ENCODE data around the gene MFAP4.

The MFAP4 gene

GRCh38 chr17:19337712-19338023 is 49.3 kb downstream of the MFAP4 start:
- no peak for TF ChIP-seq CTCF (IDR thresholded peaks at IDR 0.05; ENCODE audit: low read depth, low read length)
- H3K4me3 ChIP-seq (ENCODE audit: low read depth, low read length): no peak overlapping the region

GRCh38 chr17:19336938-19337711 is 49.9 kb downstream of the MFAP4 start:
- no peak for TF ChIP-seq CTCF (IDR thresholded peaks at IDR 0.05; ENCODE audit: low read depth, low read length)
- H3K4me3 ChIP-seq (ENCODE audit: low read depth, low read length): no peak overlapping the region

DNA sequence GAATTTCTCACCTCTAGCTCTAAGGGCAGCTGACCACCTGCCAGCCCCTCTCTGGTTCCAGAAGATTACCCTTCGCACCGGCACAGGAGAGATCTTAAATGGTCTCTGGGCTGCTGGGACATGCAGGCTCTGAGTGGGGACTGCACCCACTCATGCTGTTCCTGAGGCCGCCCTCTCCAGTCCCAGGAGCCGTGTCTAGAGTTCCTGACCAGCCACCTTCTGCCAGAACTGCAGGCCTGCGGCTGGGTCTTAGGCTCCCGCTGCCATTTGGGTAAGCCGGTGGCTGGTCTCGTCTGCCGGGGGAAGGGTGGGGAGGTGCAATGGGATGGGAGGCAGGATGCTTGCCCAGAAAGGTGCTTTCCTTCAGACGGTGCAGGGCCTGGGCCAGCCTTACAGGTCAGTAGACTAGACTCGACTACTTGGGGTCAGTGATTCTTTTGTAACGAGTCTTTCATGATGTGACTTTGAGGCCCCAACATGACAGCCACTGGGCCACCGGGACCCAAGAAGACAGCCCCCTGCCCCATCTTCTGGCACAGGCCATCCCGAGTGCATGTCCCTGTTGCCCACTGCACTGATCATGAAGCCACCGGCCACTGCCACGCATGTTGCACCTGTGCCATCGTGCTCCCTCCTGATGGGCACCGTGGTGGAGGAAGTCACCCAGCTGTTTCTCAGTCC is 50.9 kb downstream of the MFAP4 start:
- no peak overlapping the region for H3K4me3 ChIP-seq (ENCODE audit: low read depth, low read length)
- TF ChIP-seq CTCF (IDR thresholded peaks at IDR 0.05; ENCODE audit: low read depth, low read length): no peak

DNA sequence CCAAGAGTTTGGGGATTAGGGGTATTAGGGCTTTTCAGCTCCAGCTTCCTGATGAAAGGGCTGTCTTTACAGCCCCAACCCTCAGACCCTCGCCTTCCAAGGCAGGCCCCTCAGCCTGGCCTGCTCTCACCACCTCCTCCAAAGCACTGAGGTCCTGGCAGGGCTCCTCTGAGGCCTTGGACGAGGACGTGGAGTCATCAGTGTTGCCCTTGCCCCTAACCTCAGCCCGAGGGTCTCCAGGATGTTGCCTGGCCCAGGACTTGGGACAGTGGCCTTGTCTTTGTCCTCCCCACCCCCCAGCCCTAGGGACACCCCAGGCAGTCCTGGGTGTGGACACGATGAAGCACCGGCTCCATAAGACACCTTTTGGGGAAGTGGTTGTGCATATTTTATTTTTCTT is 52.7 kb downstream of the MFAP4 start:
- H3K4me3 ChIP-seq (ENCODE audit: low read depth, low read length): no peak overlapping the region
- TF ChIP-seq CTCF (IDR thresholded peaks at IDR 0.05; ENCODE audit: low read depth, low read length): no peak

GRCh38 chr17:19333736-19334290 is 53.2 kb downstream of the MFAP4 start:
- H3K4me3 ChIP-seq (ENCODE audit: low read depth, low read length): no peak overlapping the region
- TF ChIP-seq CTCF (IDR thresholded peaks at IDR 0.05; ENCODE audit: low read depth, low read length): no peak
